Ishikawa (cell line): ENCODE data around the gene GJB1.

Experiments used
- CEBPB ChIP-seq: IDR thresholded peaks from 2 replicates; pipeline ENCODE4 v1.6.1; 2012
- CREB1 ChIP-seq: IDR thresholded peaks from 2 replicates; pipeline ENCODE4 v1.6.1; 2012; ENCODE audit warnings: low read depth
- EGR1 ChIP-seq: IDR thresholded peaks from 2 replicates; pipeline ENCODE4 v1.6.1; 2012
- EP300 ChIP-seq: IDR thresholded peaks from 2 replicates; pipeline ENCODE4 v1.6.1; 2012; ENCODE audit warnings: borderline replicate concordance
- FOXM1 ChIP-seq: IDR thresholded peaks from 2 replicates; pipeline ENCODE4 v1.6.1; 2012; ENCODE audit warnings: low read depth, borderline replicate concordance
- NFIC ChIP-seq: IDR thresholded peaks from 2 replicates; pipeline ENCODE4 v1.6.1; 2012
- RAD21 ChIP-seq: IDR thresholded peaks from 2 replicates; pipeline ENCODE4 v1.6.1; 2012; ENCODE audit warnings: low read depth
- TAF1 ChIP-seq: IDR thresholded peaks from 2 replicates; pipeline ENCODE4 v1.6.1; 2012; ENCODE audit warnings: low read depth, mild to moderate bottlenecking
- TCF12 ChIP-seq: IDR thresholded peaks from 2 replicates; pipeline ENCODE4 v1.6.1; 2012; ENCODE audit warnings: low read depth
- TEAD4 ChIP-seq: IDR thresholded peaks from 2 replicates; pipeline ENCODE4 v1.6.1; 2012
- YY1 ChIP-seq: IDR thresholded peaks from 2 replicates; pipeline ENCODE4 v1.6.1; 2012; ENCODE audit warnings: low read depth
- ZBTB7A ChIP-seq: IDR thresholded peaks from 2 replicates; pipeline ENCODE4 v1.6.1; 2012; ENCODE audit warnings: low read depth
- TF ChIP-seq, protein P1 (sequence below): IDR thresholded peaks from 2 replicates; pipeline ENCODE4 v1.6.1; 2012; ENCODE audit warnings: low read depth, mild to moderate bottlenecking
- TF ChIP-seq, protein P2 (sequence below): IDR thresholded peaks from 2 replicates; pipeline ENCODE4 v1.6.1; 2012
- TF ChIP-seq, protein P3 (sequence below): IDR thresholded peaks from 2 replicates; pipeline ENCODE4 v1.6.1; 2012

The GJB1 gene

DNA sequence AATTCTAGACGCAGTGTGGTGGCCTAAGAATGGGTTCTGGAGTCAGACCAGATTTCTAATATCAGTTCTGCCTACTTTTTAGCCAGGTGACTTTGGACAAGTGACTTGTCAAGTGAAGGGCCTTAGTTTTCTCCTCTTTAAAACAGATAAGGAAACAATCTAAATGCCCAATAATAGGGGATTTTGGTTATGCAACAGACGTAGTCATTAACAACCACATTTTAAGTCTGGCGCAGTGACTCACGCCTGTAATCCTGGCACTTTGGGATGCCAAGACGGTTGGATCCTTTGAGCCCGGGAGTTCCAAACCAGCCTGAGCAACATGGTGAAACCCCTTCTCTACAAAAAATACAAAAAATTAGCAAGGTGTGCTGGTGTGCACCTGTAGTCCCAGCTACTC, 33.0 kb downstream of the GJB1 start:
- TF ChIP-seq ZBTB7A (no peak), FOXM1 (no peak), TCF12 (no peak), CEBPB (no peak), TAF1 (no peak), RAD21 (no peak), TEAD4 (no peak), EGR1 (no peak), EP300 (no peak), YY1 (no peak), NFIC (no peak), CREB1 (no peak)
- TF ChIP-seq, protein P1, sequence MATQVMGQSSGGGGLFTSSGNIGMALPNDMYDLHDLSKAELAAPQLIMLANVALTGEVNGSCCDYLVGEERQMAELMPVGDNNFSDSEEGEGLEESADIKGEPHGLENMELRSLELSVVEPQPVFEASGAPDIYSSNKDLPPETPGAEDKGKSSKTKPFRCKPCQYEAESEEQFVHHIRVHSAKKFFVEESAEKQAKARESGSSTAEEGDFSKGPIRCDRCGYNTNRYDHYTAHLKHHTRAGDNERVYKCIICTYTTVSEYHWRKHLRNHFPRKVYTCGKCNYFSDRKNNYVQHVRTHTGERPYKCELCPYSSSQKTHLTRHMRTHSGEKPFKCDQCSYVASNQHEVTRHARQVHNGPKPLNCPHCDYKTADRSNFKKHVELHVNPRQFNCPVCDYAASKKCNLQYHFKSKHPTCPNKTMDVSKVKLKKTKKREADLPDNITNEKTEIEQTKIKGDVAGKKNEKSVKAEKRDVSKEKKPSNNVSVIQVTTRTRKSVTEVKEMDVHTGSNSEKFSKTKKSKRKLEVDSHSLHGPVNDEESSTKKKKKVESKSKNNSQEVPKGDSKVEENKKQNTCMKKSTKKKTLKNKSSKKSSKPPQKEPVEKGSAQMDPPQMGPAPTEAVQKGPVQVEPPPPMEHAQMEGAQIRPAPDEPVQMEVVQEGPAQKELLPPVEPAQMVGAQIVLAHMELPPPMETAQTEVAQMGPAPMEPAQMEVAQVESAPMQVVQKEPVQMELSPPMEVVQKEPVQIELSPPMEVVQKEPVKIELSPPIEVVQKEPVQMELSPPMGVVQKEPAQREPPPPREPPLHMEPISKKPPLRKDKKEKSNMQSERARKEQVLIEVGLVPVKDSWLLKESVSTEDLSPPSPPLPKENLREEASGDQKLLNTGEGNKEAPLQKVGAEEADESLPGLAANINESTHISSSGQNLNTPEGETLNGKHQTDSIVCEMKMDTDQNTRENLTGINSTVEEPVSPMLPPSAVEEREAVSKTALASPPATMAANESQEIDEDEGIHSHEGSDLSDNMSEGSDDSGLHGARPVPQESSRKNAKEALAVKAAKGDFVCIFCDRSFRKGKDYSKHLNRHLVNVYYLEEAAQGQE, result no peak

DNA sequence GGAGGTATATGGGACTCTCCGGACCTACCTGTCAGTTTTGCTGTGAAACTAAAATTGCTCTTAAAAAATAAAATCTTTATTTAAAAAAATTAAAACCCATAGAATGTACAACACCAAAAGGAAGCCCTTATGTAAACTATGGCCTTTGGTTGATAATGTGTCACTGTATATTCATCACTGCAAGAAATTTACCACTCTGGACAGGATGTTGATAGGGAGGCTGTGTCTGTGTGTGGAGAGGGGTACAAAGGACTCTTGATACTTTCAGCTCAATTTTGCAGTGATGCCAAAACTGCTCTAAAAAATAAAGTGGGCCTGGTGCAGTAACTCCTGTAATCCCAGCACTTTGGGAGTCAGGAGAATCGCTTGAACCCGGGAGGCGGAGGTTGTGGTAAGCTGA, 33.8 kb downstream of the GJB1 start:
- TF ChIP-seq ZBTB7A, result no peak
- TF ChIP-seq YY1, result no peak
- no peak for TF ChIP-seq EP300
- no peak for TF ChIP-seq RAD21
- TF ChIP-seq CREB1, result no peak
- no peak for TF ChIP-seq TCF12

DNA sequence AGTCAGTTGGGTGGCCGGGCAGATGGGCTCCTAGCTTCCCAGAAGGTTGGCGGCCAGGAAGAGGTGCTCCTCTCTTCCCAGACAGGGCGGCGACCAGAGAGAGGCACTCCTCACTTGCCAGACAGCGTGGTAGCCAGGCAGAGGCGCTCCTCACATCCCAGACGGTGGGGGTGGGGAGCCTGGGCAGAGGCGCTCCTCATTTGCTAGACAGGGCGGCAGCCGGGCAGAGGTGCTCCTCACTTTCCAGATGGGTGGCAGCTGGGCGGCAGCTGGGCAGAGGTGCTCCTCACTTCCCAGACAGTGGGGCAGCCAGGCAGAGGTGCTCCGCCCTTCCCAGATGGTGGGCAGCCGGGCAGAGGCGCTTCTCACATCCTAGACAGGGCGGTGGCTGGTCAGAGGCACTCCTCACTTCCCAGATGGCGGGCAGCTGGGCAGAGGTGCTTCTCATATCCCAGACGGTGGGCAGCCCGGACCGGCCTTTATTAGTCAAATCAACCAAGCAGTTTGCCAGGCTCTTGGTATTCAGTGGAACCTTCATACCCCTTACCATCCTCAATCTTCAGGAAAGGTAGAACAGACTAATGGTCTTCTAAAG, 46.9 kb downstream of the GJB1 start:
- TF ChIP-seq YY1 (no peak), ZBTB7A (no peak), EP300 (no peak), FOXM1 (no peak), NFIC (no peak), TCF12 (no peak), CREB1 (no peak), RAD21 (no peak), EGR1 (no peak), TAF1 (no peak), TEAD4 (no peak)
- TF ChIP-seq, protein P1, result no peak
- TF ChIP-seq, protein P2, sequence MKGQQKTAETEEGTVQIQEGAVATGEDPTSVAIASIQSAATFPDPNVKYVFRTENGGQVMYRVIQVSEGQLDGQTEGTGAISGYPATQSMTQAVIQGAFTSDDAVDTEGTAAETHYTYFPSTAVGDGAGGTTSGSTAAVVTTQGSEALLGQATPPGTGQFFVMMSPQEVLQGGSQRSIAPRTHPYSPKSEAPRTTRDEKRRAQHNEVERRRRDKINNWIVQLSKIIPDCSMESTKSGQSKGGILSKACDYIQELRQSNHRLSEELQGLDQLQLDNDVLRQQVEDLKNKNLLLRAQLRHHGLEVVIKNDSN, result no peak
- TF ChIP-seq, protein P3, sequence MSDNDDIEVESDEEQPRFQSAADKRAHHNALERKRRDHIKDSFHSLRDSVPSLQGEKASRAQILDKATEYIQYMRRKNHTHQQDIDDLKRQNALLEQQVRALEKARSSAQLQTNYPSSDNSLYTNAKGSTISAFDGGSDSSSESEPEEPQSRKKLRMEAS, result no peak
